GM12878 (cell line): ENCODE results near the gene LRP3. TPM values are rescaled to one million over a fixed set of nuclear protein-coding genes. Genes with fewer than 3 reads are reported as not detected.

Source experiments
- ASH2L ChIP-seq: fragments of 300-600, 200-600 bp; sonication (generic); IDR thresholded peaks from 2 replicates; pipeline ENCODE4 v1.6.1; 2017; ENCODE audit warnings: low read depth, mild to moderate bottlenecking, borderline replicate concordance
- ATF7 ChIP-seq: fragments of 450-650 bp; IDR thresholded peaks from 2 replicates; pipeline ENCODE4 v1.6.1; 2016; ENCODE audit warnings: low read depth, mild to moderate bottlenecking
- CTCF ChIP-seq, 3 experiments: IDR thresholded peaks in 2 of 3; conservative IDR thresholded peaks in 1 of 3; 2 replicates each; pipeline ENCODE4 v1.5.1; 2011; ENCODE audit warnings: low read depth in 3 of 3, low read length in 3 of 3, mild to moderate bottlenecking in 3 of 3, control low read depth in 2 of 3, moderate library complexity in 2 of 3, inconsistent platforms in 1 of 3, mixed read lengths in 1 of 3; ENCODE audit not compliant: control insufficient read depth in 2 of 3, insufficient read depth in 1 of 3; ENCODE audit errors: extremely low read depth in 1 of 3
- E2F4 ChIP-seq: IDR thresholded peaks from 2 replicates; pipeline ENCODE4 v1.6.1; 2012; ENCODE audit warnings: low read depth, low read length, improper control_type of control experiment
- ESRRA ChIP-seq: IDR thresholded peaks from 2 replicates; pipeline ENCODE4 v1.6.1; 2012; ENCODE audit warnings: mild to moderate bottlenecking, low read length, improper control_type of control experiment
- FOXK2 ChIP-seq: fragments of 450-650 bp; IDR thresholded peaks from 2 replicates; pipeline ENCODE4 v1.6.1; 2017; ENCODE audit warnings: mild to moderate bottlenecking, moderate library complexity
- FOXM1 ChIP-seq: IDR thresholded peaks from 2 replicates; pipeline ENCODE4 v1.6.1; 2012; ENCODE audit warnings: low read depth, mild to moderate bottlenecking, inconsistent platforms, low read length, moderate library complexity
- IRF4 ChIP-seq: IDR thresholded peaks from 2 replicates; pipeline ENCODE4 v1.6.1; 2011; ENCODE audit warnings: low read depth, low read length
- KDM1A ChIP-seq: fragments of 200-600 bp; sonication (generic); IDR thresholded peaks from 2 replicates; pipeline ENCODE4 v1.6.1; 2016; ENCODE audit warnings: borderline replicate concordance
- MEF2A ChIP-seq: IDR thresholded peaks from 2 replicates; pipeline ENCODE4 v1.6.1; 2011; ENCODE audit warnings: low read depth, mild to moderate bottlenecking, low read length, moderate library complexity; ENCODE audit not compliant: insufficient read depth
- NBN ChIP-seq: fragments of 450-650 bp; IDR thresholded peaks from 2 replicates; pipeline ENCODE4 v1.6.1; 2016
- NFIC ChIP-seq: IDR thresholded peaks from 2 replicates; pipeline ENCODE4 v1.6.1; 2012; ENCODE audit warnings: low read depth, mild to moderate bottlenecking, inconsistent platforms, low read length, moderate library complexity
- NR2C2 ChIP-seq: IDR thresholded peaks from 2 replicates; pipeline ENCODE4 v1.6.1; 2011; ENCODE audit warnings: borderline replicate concordance, low read depth; ENCODE audit not compliant: control insufficient read depth, insufficient read length
- POLR2AphosphoS2 ChIP-seq: IDR thresholded peaks from 2 replicates; pipeline ENCODE4 v1.6.1; 2011; ENCODE audit warnings: low read depth, mild to moderate bottlenecking, low read length, improper control_type of control experiment, moderate library complexity
- RB1 ChIP-seq: fragments of 450-650 bp; formaldehyde crosslinking; IDR thresholded peaks from 2 replicates; pipeline ENCODE4 v1.6.1; 2017; ENCODE audit warnings: mild to moderate bottlenecking, borderline replicate concordance
- RUNX3 ChIP-seq: IDR thresholded peaks from 2 replicates; pipeline ENCODE4 v1.6.1; 2012; ENCODE audit warnings: low read length, inconsistent platforms
- ZBTB11 ChIP-seq: fragments of 450-650 bp; formaldehyde crosslinking; IDR thresholded peaks from 2 replicates; pipeline ENCODE4 v1.5.0; 2022; ENCODE audit warnings: mild to moderate bottlenecking, missing genetic modification characterization
- ZNF687 ChIP-seq: fragments of 450-650 bp; IDR thresholded peaks from 2 replicates; pipeline ENCODE4 v1.6.1; 2017; ENCODE audit warnings: mild to moderate bottlenecking, moderate library complexity
- polyA plus RNA-seq, 11 experiments: library from polyadenylated mRNA; depleted of rRNA in 4 of 11; unstranded in 6 of 11; stranded (reverse) in 5 of 11; fragments of >200 nt; fragmentation: Nextera tagmentation in 4 of 11; fragmentation: Illumina TruSeq in 1 of 11; extraction: Ambion mirVana in 4 of 11; extraction: Trizol in 1 of 11; gene quantifications; 1 replicate in 1 of 11; 2 replicates in 10 of 11; pipeline versions ENCODE4 v1.2.1 to v1.2.3, GENCODE V29; 2011 to 2016; ENCODE audit warnings: inconsistent platforms in 2 of 11, missing spikeins in 2 of 11, low read depth in 1 of 11
- total RNA-seq, 4 experiments: library from RNA; depleted of rRNA in 3 of 4; stranded (reverse); fragments of >200 nt in 3 of 4; fragmentation: Illumina TruSeq in 1 of 4; extraction: Trizol in 1 of 4; gene quantifications; 2 replicates each; pipeline versions ENCODE4 v1.2.1 to v1.2.3, GENCODE V29; 2013 to 2021

The LRP3 gene
- total and polyA plus RNA-seq, 10 of the 15 experiments (the other 5 are each of a cell fraction or from before 2014, with no cell fraction given): 0.12 to 3.2 (median 0.64) TPM; not detected in 2

- no peak for TF ChIP-seq NR2C2
- TF ChIP-seq POLR2AphosphoS2: no peak; the same call in 1 of the 2 replicates
- 0 out of 2 replicates have a peak, but pooled peaks have one; percentile 18 for TF ChIP-seq MEF2A
- no peak; the same call in 1 of the 2 replicates for TF ChIP-seq RB1
- peak; percentile 39 for TF ChIP-seq RUNX3
- TF ChIP-seq ASH2L: peak; percentile 48; the same call in 1 of the 2 replicates
- peak; percentile 88 for TF ChIP-seq FOXK2
- TF ChIP-seq IRF4: no peak
- TF ChIP-seq ESRRA: peak; percentile 82; the same call in 1 of the 2 replicates
- no peak for TF ChIP-seq KDM1A
- no peak; the same call in 1 of the 2 replicates for TF ChIP-seq NFIC
- TF ChIP-seq CTCF (IDR thresholded peaks at IDR 0.05 in 2 of 3, conservative IDR thresholded peaks at IDR 0.05 in 1 of 3; ENCODE audit: control insufficient read depth in 2 of 3, extremely low read depth in 1 of 3, insufficient read depth in 1 of 3, low read depth in 3 of 3, low read length in 3 of 3): 0 out of 6 replicates have a peak, but pooled peaks of 1 of the 3 experiments have one; percentile 1
- TF ChIP-seq ATF7: peak; percentile 54; the same call in 1 of the 2 replicates
- peak; percentile 71 for TF ChIP-seq ZNF687
- no peak for TF ChIP-seq FOXM1
- TF ChIP-seq E2F4: no peak; the same call in 1 of the 2 replicates
- peak; percentile 92 for TF ChIP-seq NBN
- TF ChIP-seq ZBTB11: peak; percentile 82
Measured at GRCh38 chr19:33176670-33177416, 17.3 kb upstream of the LRP3 start (continued).
